ENCODE data around the gene RUNDC1. TPM values are rescaled to one million over a fixed set of nuclear protein-coding genes. Genes with fewer than 3 reads are reported as not detected.
A peak's percentile ranks its signal among the peaks of the same experiment; 100 is the strongest.

Gene RUNDC1
- total RNA-seq, 2 experiments from 2014 or later: 11.1 to 22.5 TPM

- intact Hi-C loops (cut with micrococcal nuclease; ENCODE audit: unreplicated experiment): no loop called here
Observed at GRCh38 chr17:43006639-43007551, 26.5 kb downstream of the RUNDC1 start, which contains the start of gene IFI35. TSS of gene IFI35 (plus strand) at chr17:43006784. CDS start at chr17:43006948, 164 bp downstream.

GRCh38 chr17:43010667-43011308, 30.4 kb downstream of the RUNDC1 start:
- peaks cover 10% of the 10 kb centered on the region for H3K4me1 ChIP-seq (ENCODE audit: insufficient read depth, low read length, poor library complexity, severe bottlenecking)
- peaks cover 4% of the 10 kb centered on the region for H3K36me3 ChIP-seq (ENCODE audit: insufficient read depth, low read length)
- no peak overlapping the region for H2AFZ ChIP-seq (ENCODE audit: low read length)
- CTCF ChIA-PET (ENCODE audit: unreplicated experiment): interaction anchor here (0.5 kb wide), 1 partner anchor 44 kb away, joined by 3 read pairs; no protein-coding TSS in a partner anchor
- no peak overlapping the region for H3K4me3 ChIP-seq (ENCODE audit: low read depth, low read length, poor library complexity, severe bottlenecking)
- no peak for TF ChIP-seq CTCF (conservative IDR thresholded peaks at IDR 0.05; ENCODE audit: low read length)
- no peak for TF ChIP-seq EZH2phosphoT487 (IDR thresholded peaks at IDR 0.05; ENCODE audit: borderline replicate concordance, low read depth, low read length)
- POLR2A ChIA-PET: interaction anchor here (0.6 to 1.1 kb wide), 2 partner anchors 12 to 23 kb away, joined by 3 read pairs; partner anchors contain the start of gene RPL27
- intact Hi-C loops (cut with micrococcal nuclease; ENCODE audit: unreplicated experiment): no loop called here
- H3K9me2 ChIP-seq (ENCODE audit: insufficient read depth, low read length): no peaks in the 10 kb centered on the region
- no peak overlapping the region for H3K4me2 ChIP-seq (ENCODE audit: low read length)
- no peaks in the 10 kb centered on the region for H3K9me3 ChIP-seq (ENCODE audit: low read length)
- no peak for DNase-seq (ENCODE audit: low spot score)
- H3K79me2 ChIP-seq (ENCODE audit: insufficient read depth, low read depth, low read length): no peaks in the 10 kb centered on the region
- no peaks in the 10 kb centered on the region for H4K20me1 ChIP-seq (ENCODE audit: insufficient read depth, low read length)
- H3K27ac ChIP-seq (ENCODE audit: low read depth, low read length, poor library complexity, severe bottlenecking): no peak overlapping the region
- no TSS peak for BruUV-seq (replicated peaks)

More at GRCh38 chr17:43006639-43007551, 26.5 kb downstream of the RUNDC1 start, which contains the start of gene IFI35:
- peaks cover 41% of the 10 kb centered on the region for H3K36me3 ChIP-seq (ENCODE audit: insufficient read depth, low read length)
- peak within 1 kb of the TSS; percentile 66 for H3K4me2 ChIP-seq (ENCODE audit: low read length)
- peak within 1 kb of the TSS; percentile 42; the same call in 1 of the 2 replicates for H2AFZ ChIP-seq (ENCODE audit: low read length)
- H3K9me2 ChIP-seq (ENCODE audit: insufficient read depth, low read length): no peaks in the 10 kb centered on the region
- H3K4me1 ChIP-seq (ENCODE audit: insufficient read depth, low read length, poor library complexity, severe bottlenecking): peaks cover 10% of the 10 kb centered on the region
- H4K20me1 ChIP-seq (ENCODE audit: insufficient read depth, low read length): no peaks in the 10 kb centered on the region
- H3K9me3 ChIP-seq (ENCODE audit: low read length): no peaks in the 10 kb centered on the region
- no peaks in the 10 kb centered on the region for H3K79me2 ChIP-seq (ENCODE audit: insufficient read depth, low read depth, low read length)
- ChIA-PET POLR2A (interaction anchor here (0.5 to 0.9 kb wide), 3 partner anchors 41 to 387 kb away, joined by 3 to 5 read pairs (median 4); no protein-coding TSS in a partner anchor), CTCF (ENCODE audit: unreplicated experiment) (no interaction called here)
- BruUV-seq (replicated peaks): no TSS peak
- peak within 1 kb of the TSS; percentile 45 for H3K4me3 ChIP-seq (ENCODE audit: low read depth, low read length, poor library complexity, severe bottlenecking)
- DNase-seq (ENCODE audit: low spot score): peak; percentile 78
- peak within 1 kb of the TSS; percentile 58 for H3K27ac ChIP-seq (ENCODE audit: low read depth, low read length, poor library complexity, severe bottlenecking)
- TF ChIP-seq EZH2phosphoT487 (IDR thresholded peaks at IDR 0.05; ENCODE audit: borderline replicate concordance, low read depth, low read length) (no peak), CTCF (conservative IDR thresholded peaks at IDR 0.05; ENCODE audit: low read length) (peak; percentile 70)

Data from OCI-LY7 (cell line).